Gastrocnemius medialis (tissue), 4 donors: ENCODE results near the gene OSGEP.

Experiments
- CTCF ChIP-seq, 5 experiments: fragments of 450-650 bp in 3 of 5; fragments of 200-600 bp in 2 of 5; sonication (generic) in 2 of 5; IDR thresholded peaks in 4 of 5; conservative IDR thresholded peaks in 1 of 5; 1 replicate in 4 of 5; 2 replicates in 1 of 5; pipeline ENCODE4 v1.5.1; 2016 to 2019; ENCODE audit warnings: antibody characterized with exemption in 5 of 5, mild to moderate bottlenecking in 3 of 5, moderate library complexity in 3 of 5
- POLR2A ChIP-seq, 2 donors: fragments of 450-650 bp; IDR thresholded peaks; one replicate each; pipeline ENCODE4 v1.6.1; 2017; ENCODE audit warnings: antibody characterized with exemption in 2 of 2, mild to moderate bottlenecking in 2 of 2, moderate library complexity in 2 of 2

DNA sequence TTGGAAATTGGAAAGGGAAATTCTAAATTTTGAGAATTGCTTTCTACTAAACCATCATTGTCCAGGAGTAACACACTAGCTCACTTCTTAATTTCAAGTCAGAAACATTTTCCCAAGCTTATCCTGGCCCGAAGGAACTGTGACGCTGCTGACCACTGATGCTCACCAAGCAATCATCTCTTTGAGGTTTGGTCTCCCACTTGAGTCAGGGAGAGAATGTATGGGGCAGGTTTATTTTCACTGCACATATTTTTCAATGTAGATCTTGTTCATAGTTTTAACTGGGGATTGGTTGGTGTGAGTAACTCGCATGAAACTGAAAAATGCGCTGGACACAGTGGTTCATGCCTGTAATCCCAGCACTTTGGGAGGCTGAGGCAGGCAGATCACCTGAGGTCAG, 37.9 kb upstream of the OSGEP start:
- TF ChIP-seq CTCF (IDR thresholded peaks at IDR 0.05 in 4 of 5, conservative IDR thresholded peaks at IDR 0.05 in 1 of 5) (no peak), POLR2A (IDR thresholded peaks at IDR 0.05) (no peak)
